ENCODE measurements around the gene STARD9. TPM values are rescaled to one million over a fixed set of nuclear protein-coding genes. Genes with fewer than 3 reads are reported as not detected.

STARD9 gene
- total and polyA plus RNA-seq, 9 of the 15 experiments (the other 6 are each of a cell fraction or from before 2014, with no cell fraction given), result 0.45 to 6.0 (median 3.6) TPM

DNA sequence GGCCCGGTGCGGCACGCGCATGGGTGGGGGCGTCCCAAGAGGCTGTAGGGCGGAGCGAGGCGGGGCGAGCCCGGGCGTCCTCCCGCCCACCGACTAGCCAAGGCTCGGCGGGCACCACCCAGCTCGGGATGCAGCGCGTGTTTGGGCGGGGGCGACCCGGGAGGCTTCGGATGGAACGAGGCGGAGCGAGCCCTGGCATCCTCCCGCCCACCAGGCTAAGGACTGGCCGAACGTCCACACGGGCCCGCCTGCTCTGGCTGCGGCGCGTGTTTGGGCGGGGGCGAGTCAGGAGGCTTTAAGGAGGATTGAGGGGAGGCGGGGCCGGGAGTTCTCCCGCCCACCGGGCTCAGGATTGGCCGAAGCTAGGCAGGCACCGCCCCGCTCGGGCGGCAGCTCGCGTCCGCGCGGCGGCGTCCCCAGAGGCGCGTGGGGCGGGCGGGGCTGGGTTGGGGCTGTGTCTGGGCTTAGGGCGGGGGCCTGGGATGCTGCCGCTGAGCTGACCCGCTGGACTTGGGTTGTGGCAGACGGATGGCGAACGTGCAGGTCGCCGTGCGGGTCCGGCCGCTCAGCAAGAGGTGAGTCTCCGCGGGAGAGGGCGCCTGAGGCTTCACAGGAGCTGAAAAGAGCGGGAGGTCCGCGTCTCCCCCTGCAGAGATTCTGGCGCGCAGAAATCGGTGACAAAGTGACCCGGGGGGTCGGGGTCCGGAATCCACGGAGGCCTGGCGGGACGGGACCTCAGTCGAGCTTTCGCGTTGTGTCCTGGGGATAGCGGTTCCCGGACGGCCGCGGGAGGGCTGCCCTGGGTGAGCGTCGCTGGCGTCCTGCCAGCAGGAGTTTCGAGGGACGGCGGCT, at the start of gene STARD9 (continued):
- peak; percentile 20; the same call in 1 of the 2 replicates for TF ChIP-seq HDAC2 (IDR thresholded peaks at IDR 0.05)
- no peak for TF ChIP-seq KHSRP (IDR thresholded peaks at IDR 0.05)
- TF ChIP-seq ZNF24 (IDR thresholded peaks at IDR 0.05), result no peak
- peak; percentile 74 for TF ChIP-seq POLR2A (conservative IDR thresholded peaks at IDR 0.05)
- no peak for TF ChIP-seq TCF7L2 (IDR thresholded peaks at IDR 0.05; ENCODE audit: low read depth, low read length)
- TF ChIP-seq MCM2 (IDR thresholded peaks at IDR 0.05; ENCODE audit: low read depth), result no peak
- no peak for TF ChIP-seq CREB5 (CRISPR knock-in tag; IDR thresholded peaks at IDR 0.05)
- TF ChIP-seq PREB (CRISPR knock-in tag; IDR thresholded peaks at IDR 0.05), result no peak
- TF ChIP-seq ZNF384 (IDR thresholded peaks at IDR 0.05; ENCODE audit: low read depth, low read length), result no peak
- peak; percentile 65; the same call in 1 of the 2 replicates for TF ChIP-seq ZNF740 (CRISPR knock-in tag; IDR thresholded peaks at IDR 0.05)
- TF ChIP-seq ZNF740 (tag; IDR thresholded peaks at IDR 0.05), result no peak
- no peak for TF ChIP-seq LARP7 (IDR thresholded peaks at IDR 0.05)
- TF ChIP-seq HEY1 (CRISPR knock-in tag; IDR thresholded peaks at IDR 0.05; ENCODE audit: borderline replicate concordance), result no peak
- peak; percentile 69; the same call in 1 of the 2 replicates for TF ChIP-seq TARDBP (IDR thresholded peaks at IDR 0.05)
- TF ChIP-seq IRF9 (tag; IDR thresholded peaks at IDR 0.05), result no peak
- no peak for TF ChIP-seq HDGF (IDR thresholded peaks at IDR 0.05)
- no peak for TF ChIP-seq MXD1 (CRISPR knock-in tag; IDR thresholded peaks at IDR 0.05; ENCODE audit: borderline replicate concordance, poor library complexity, severe bottlenecking)
- peak; percentile 94 for TF ChIP-seq RBFOX2 (IDR thresholded peaks at IDR 0.05; ENCODE audit: low read depth, low read length)
- TF ChIP-seq CBFB (CRISPR knock-in tag; IDR thresholded peaks at IDR 0.05), result peak; percentile 79
- TF ChIP-seq, protein P1, sequence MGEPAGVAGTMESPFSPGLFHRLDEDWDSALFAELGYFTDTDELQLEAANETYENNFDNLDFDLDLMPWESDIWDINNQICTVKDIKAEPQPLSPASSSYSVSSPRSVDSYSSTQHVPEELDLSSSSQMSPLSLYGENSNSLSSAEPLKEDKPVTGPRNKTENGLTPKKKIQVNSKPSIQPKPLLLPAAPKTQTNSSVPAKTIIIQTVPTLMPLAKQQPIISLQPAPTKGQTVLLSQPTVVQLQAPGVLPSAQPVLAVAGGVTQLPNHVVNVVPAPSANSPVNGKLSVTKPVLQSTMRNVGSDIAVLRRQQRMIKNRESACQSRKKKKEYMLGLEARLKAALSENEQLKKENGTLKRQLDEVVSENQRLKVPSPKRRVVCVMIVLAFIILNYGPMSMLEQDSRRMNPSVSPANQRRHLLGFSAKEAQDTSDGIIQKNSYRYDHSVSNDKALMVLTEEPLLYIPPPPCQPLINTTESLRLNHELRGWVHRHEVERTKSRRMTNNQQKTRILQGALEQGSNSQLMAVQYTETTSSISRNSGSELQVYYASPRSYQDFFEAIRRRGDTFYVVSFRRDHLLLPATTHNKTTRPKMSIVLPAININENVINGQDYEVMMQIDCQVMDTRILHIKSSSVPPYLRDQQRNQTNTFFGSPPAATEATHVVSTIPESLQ (CRISPR knock-in tag; IDR thresholded peaks at IDR 0.05), result peak; percentile 91; the same call in 1 of the 2 replicates
- 0 out of 2 replicates have a peak, but pooled peaks have one; percentile 52 for TF ChIP-seq GABPB1 (CRISPR knock-in tag; IDR thresholded peaks at IDR 0.05)
- TF ChIP-seq TAL1 (IDR thresholded peaks at IDR 0.05), result no peak
- no peak for TF ChIP-seq ZSCAN29 (IDR thresholded peaks at IDR 0.05)
- TF ChIP-seq PTBP1 (IDR thresholded peaks at IDR 0.05; ENCODE audit: low read depth, low read length), result no peak
